SJCRH30 (cell line): Measurements from ENCODE around the gene FLT1. TPM values are rescaled to one million over a fixed set of nuclear protein-coding genes. Genes with fewer than 3 reads are reported as not detected.

Experiments
- DNase-seq, 2 experiments: peaks; one replicate each; pipeline ENCODE4 v3.0.0-alpha.2; 2015 to 2020
- H3K27ac ChIP-seq: fragments of 250-450 bp; sonication (Bioruptor Pico); 2 replicates; pipeline ENCODE4 v1.5.1; 2020; ENCODE audit warnings: mild to moderate bottlenecking, moderate library complexity
- H3K27me3 ChIP-seq: fragments of 250-450 bp; sonication (Bioruptor Pico); 2 replicates; pipeline ENCODE4 v1.5.1; 2020; ENCODE audit warnings: mild to moderate bottlenecking, moderate library complexity
- H3K36me3 ChIP-seq: fragments of 250-450 bp; sonication (Bioruptor Pico); 2 replicates; pipeline ENCODE4 v1.5.1; 2020; ENCODE audit warnings: mild to moderate bottlenecking, moderate library complexity
- H3K4me1 ChIP-seq: fragments of 250-450 bp; sonication (Bioruptor Pico); 2 replicates; pipeline ENCODE4 v1.5.1; 2020; ENCODE audit warnings: mild to moderate bottlenecking, moderate library complexity
- H3K4me3 ChIP-seq: fragments of 250-450 bp; sonication (Bioruptor Pico); 2 replicates; pipeline ENCODE4 v1.5.1; 2020; ENCODE audit warnings: mild to moderate bottlenecking, moderate library complexity
- H3K9me3 ChIP-seq: fragments of 250-450 bp; sonication (Bioruptor Pico); replicated peaks from 2 replicates; pipeline ENCODE4 v1.5.1; 2020; ENCODE audit warnings: mild to moderate bottlenecking, moderate library complexity
- total RNA-seq: library from RNA; depleted of rRNA; stranded (reverse); fragments of >200 nt; shearing (Covaris generic); gene quantifications from 2 replicates; pipeline ENCODE4 v1.2.3, GENCODE V29; 2014; rRNA removed

Gene FLT1
- total RNA-seq, 1 experiment from 2014 or later: 0.36 TPM

- Histone ChIP-seq H3K27me3 (no peaks in the 10 kb centered on the region), H3K4me1 (no peaks in the 10 kb centered on the region), H3K36me3 (peaks cover 23% of the 10 kb centered on the region), H3K4me3 (no peak overlapping the region), H3K27ac (no peak overlapping the region), H3K9me3 (no peaks in the 10 kb centered on the region)
- no peak for DNase-seq
Measured at GRCh38 chr13:28282451-28282850, 212.5 kb downstream of the FLT1 start.

- no peak overlapping the region for H3K27ac ChIP-seq
- peaks cover 21% of the 10 kb centered on the region for H3K36me3 ChIP-seq
- no peak for DNase-seq
- H3K4me3 ChIP-seq: no peak overlapping the region
- H3K27me3 ChIP-seq: no peaks in the 10 kb centered on the region
- no peaks in the 10 kb centered on the region for H3K4me1 ChIP-seq
- no peaks in the 10 kb centered on the region for H3K9me3 ChIP-seq
Measured at GRCh38 chr13:28273919-28274318, 221.0 kb downstream of the FLT1 start.

- H3K9me3 ChIP-seq: no peaks in the 10 kb centered on the region
- no peak for DNase-seq
- peaks cover 28% of the 10 kb centered on the region for H3K36me3 ChIP-seq
Measured at GRCh38 chr13:28271056-28271840, 223.7 kb downstream of the FLT1 start.

DNA sequence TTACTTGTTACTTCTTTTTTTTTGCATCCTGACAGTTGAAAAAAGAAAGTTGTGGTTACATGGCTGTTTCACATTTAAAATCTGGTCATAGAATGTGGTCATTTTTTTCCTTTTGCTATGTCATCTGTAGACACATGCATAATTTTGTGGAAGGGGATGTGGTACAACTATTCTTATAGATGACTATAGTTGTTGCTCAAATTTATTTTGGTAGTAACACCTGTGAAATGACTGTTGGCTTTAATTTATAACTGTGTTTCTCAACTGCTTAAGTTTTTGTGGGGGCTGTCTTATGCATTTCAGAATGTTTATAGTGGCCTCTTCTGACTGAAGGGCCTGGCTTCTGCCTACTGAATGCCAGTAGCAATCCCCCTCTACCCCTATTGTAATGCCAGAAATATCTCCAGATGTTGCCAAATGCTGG lies 226.1 kb downstream of the FLT1 start:
- Histone ChIP-seq H3K4me3 (no peak overlapping the region), H3K27ac (no peak overlapping the region), H3K27me3 (no peaks in the 10 kb centered on the region), H3K36me3 (peaks cover 23% of the 10 kb centered on the region), H3K4me1 (no peaks in the 10 kb centered on the region), H3K9me3 (no peaks in the 10 kb centered on the region)
- no peak for DNase-seq

More at GRCh38 chr13:28271056-28271840, 223.7 kb downstream of the FLT1 start:
- Histone ChIP-seq H3K27me3 (no peaks in the 10 kb centered on the region), H3K4me1 (no peaks in the 10 kb centered on the region), H3K27ac (no peak overlapping the region), H3K4me3 (no peak overlapping the region)

DNA sequence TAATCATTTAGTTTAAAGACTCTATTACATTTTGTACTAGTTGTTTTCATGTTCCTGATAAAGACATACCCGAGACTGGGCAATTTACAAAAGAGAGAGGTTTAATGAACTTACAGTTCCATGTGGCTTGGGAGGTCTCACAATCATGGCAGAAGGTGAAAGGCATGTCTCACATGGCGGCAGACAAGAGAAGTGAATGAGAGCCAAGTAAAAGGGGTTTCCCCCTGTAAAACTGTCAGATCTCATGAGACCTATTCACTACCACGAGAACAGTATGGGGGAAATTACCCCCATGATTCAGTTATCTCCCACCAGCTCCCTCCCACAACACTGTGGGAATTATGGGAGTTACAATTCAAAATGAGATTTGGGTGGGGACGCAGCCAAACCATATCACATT lies 227.4 kb downstream of the FLT1 start:
- H3K4me1 ChIP-seq: no peaks in the 10 kb centered on the region
- peaks cover 26% of the 10 kb centered on the region for H3K36me3 ChIP-seq
- no peaks in the 10 kb centered on the region for H3K27me3 ChIP-seq
- H3K27ac ChIP-seq: no peak overlapping the region
- DNase-seq: no peak
- H3K4me3 ChIP-seq: no peak overlapping the region
- H3K9me3 ChIP-seq: no peaks in the 10 kb centered on the region

- no peak for DNase-seq
- Histone ChIP-seq H3K36me3 (peaks cover 27% of the 10 kb centered on the region), H3K9me3 (no peaks in the 10 kb centered on the region), H3K4me3 (no peak overlapping the region), H3K27me3 (no peaks in the 10 kb centered on the region), H3K4me1 (no peaks in the 10 kb centered on the region), H3K27ac (no peak overlapping the region)
Measured at GRCh38 chr13:28258417-28258816, 236.5 kb downstream of the FLT1 start.

DNA sequence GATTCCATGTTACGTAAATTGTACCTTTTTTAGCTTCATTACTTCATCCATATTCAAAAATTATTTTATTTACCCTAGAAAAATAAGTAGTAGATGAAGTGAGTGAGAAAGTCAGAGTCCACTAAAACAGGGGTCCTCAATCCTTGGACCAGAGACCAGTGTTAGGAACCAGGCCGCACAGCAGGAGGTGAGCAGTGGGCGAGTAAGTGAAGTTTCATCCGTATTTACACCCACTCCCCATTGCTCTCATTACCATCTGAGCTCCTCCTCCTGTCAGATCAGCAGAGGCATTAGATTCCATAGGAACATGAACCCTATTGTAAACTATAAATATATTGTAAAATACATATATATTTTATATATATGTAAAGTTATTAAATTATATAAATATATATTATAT lies 237.6 kb downstream of the FLT1 start:
- Histone ChIP-seq H3K4me1 (no peaks in the 10 kb centered on the region), H3K27me3 (no peaks in the 10 kb centered on the region), H3K4me3 (no peak overlapping the region), H3K9me3 (no peaks in the 10 kb centered on the region), H3K36me3 (peaks cover 22% of the 10 kb centered on the region; the same call in 1 of the 2 replicates), H3K27ac (no peak overlapping the region)
- DNase-seq: no peak

GRCh38 chr13:28252547-28252946 lies 242.4 kb downstream of the FLT1 start:
- no peaks in the 10 kb centered on the region for H3K4me1 ChIP-seq
- no peaks in the 10 kb centered on the region for H3K9me3 ChIP-seq
- H3K27ac ChIP-seq: no peak overlapping the region
- H3K27me3 ChIP-seq: no peaks in the 10 kb centered on the region
- no peak for DNase-seq
- no peak overlapping the region for H3K4me3 ChIP-seq
- H3K36me3 ChIP-seq: peaks cover 28% of the 10 kb centered on the region

DNA sequence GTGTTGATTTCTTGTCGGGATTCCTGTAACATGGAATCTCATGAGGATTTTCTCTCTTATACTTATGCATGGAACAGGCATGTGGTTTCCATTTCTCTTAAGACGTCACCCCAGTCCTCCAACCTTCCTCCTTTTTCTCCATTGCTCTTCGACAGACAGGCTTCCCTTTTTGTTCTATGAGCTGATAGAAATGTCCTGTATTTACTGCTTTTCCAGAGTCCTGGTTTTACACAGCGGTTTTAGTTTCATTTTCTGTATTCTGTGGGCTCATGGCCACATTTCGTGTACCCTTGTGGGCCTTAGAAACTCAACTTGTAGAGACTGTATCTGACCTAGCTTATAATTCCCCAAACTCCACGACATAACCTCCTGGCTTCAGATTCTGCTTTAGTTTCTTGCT lies 243.5 kb downstream of the FLT1 start:
- no peaks in the 10 kb centered on the region for H3K4me1 ChIP-seq
- H3K27ac ChIP-seq: no peak overlapping the region

DNA sequence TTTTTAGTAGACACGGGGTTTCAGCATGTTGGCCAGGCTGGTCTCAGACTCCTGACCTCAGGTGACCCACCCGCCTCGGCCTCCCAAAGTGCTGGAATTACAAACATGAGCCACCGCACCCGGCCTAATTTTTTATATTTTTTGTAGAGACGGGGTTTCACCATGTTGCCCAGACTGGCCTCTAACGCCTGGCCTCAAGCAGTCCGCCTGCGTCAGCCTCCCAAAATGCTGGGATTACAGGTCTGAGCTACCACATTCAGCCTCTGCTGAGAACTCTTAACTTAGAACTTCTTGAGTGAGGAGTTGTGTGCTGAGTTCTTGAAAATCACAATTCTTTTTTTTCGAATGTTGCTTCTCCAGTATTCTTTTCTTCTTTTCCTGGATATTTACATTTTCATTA lies 244.4 kb downstream of the FLT1 start:
- no peak for DNase-seq
- Histone ChIP-seq H3K4me1 (no peaks in the 10 kb centered on the region), H3K36me3 (peaks cover 20% of the 10 kb centered on the region; the same call in 1 of the 2 replicates), H3K4me3 (no peak overlapping the region), H3K9me3 (no peaks in the 10 kb centered on the region), H3K27ac (no peak overlapping the region), H3K27me3 (no peaks in the 10 kb centered on the region)

More for the DNA sequence above, 243.5 kb downstream of the FLT1 start:
- no peaks in the 10 kb centered on the region for H3K9me3 ChIP-seq
- peaks cover 24% of the 10 kb centered on the region for H3K36me3 ChIP-seq
- H3K4me3 ChIP-seq: no peak overlapping the region
- DNase-seq: no peak
- H3K27me3 ChIP-seq: no peaks in the 10 kb centered on the region

Other genes with a start within 250 kb of the FLT1 start
- gene POMP, start 164.0 kb upstream of the FLT1 start, total RNA-seq: 198 and 203 TPM in 2 replicates
- 11.7 and 15.4 TPM in 2 replicates for gene SLC46A3, start 223.8 kb upstream of the FLT1 start, total RNA-seq